DOHH2 (cell line): ENCODE results near the gene LSM7.

Experiments
- H3F3A ChIP-seq: fragments of 200-600 bp; sonication (generic), shearing (Covaris generic); 2 replicates; pipeline ENCODE4 v1.6.0; 2016; ENCODE audit warnings: antibody characterized with exemption, mild to moderate bottlenecking; ENCODE audit not compliant: control insufficient read depth, insufficient read depth
- H3K27ac ChIP-seq: fragments of 200-600 bp; sonication (generic); 2 replicates; pipeline ENCODE4 v1.5.1; 2014; ENCODE audit warnings: low read depth, mild to moderate bottlenecking, low read length, moderate library complexity
- H3K27me3 ChIP-seq: fragments of 200-600 bp; sonication (generic); 2 replicates; pipeline ENCODE4 v1.6.1; 2014; ENCODE audit warnings: mild to moderate bottlenecking, low read length, mixed read lengths; ENCODE audit not compliant: control insufficient read depth
- H3K36me3 ChIP-seq: fragments of 200-600 bp; sonication (generic); 2 replicates; pipeline ENCODE4 v1.6.1; 2014; ENCODE audit warnings: mild to moderate bottlenecking, low read length, moderate library complexity, mixed read lengths; ENCODE audit not compliant: control insufficient read depth
- H3K4me1 ChIP-seq: fragments of 200-600 bp; sonication (generic); 2 replicates; pipeline ENCODE4 v1.6.1; 2014; ENCODE audit warnings: mild to moderate bottlenecking, low read length, mixed read lengths; ENCODE audit not compliant: control insufficient read depth
- H3K4me2 ChIP-seq: fragments of 200-600 bp; sonication (generic); 2 replicates; pipeline ENCODE4 v1.6.0; 2014; ENCODE audit warnings: mild to moderate bottlenecking, low read length, moderate library complexity
- H3K4me3 ChIP-seq: fragments of 200-600 bp; sonication (generic); 2 replicates; pipeline ENCODE4 v1.5.1; 2014; ENCODE audit warnings: mild to moderate bottlenecking, low read length, mixed read lengths
- H3K79me2 ChIP-seq: fragments of 200-600 bp; sonication (generic); 2 replicates; pipeline ENCODE4 v1.6.1; 2014; ENCODE audit warnings: mild to moderate bottlenecking, low read length, mixed read lengths; ENCODE audit not compliant: control insufficient read depth
- H3K9me2 ChIP-seq: fragments of 200-600 bp; sonication (generic); replicated peaks from 2 replicates; pipeline ENCODE4 v1.6.1; 2014; ENCODE audit warnings: mild to moderate bottlenecking, low read length, mixed read lengths; ENCODE audit not compliant: control insufficient read depth
- H3K9me3 ChIP-seq: fragments of 200-600 bp; sonication (generic); 2 replicates; pipeline ENCODE4 v1.6.1; 2014; ENCODE audit warnings: antibody characterized with exemption, low read length, mixed read lengths; ENCODE audit not compliant: control insufficient read depth, insufficient read depth
- H4K20me1 ChIP-seq: fragments of 200-600 bp; sonication (generic); 2 replicates; pipeline ENCODE4 v1.6.0; 2014; ENCODE audit warnings: low read depth, mild to moderate bottlenecking, antibody characterized with exemption, low read length, moderate library complexity; ENCODE audit not compliant: control insufficient read depth, insufficient read depth
- CTCF ChIP-seq: fragments of 200-600 bp; sonication (generic); IDR thresholded peaks from one replicate; pipeline ENCODE4 v1.5.1; 2014; ENCODE audit warnings: antibody characterized with exemption, mild to moderate bottlenecking, low read depth, low read length; ENCODE audit not compliant: poor library complexity, severe bottlenecking
- EZH2phosphoT487 ChIP-seq: fragments of 200-600 bp; sonication (generic); IDR thresholded peaks from 2 replicates; pipeline ENCODE4 v1.6.1; 2017; ENCODE audit warnings: borderline replicate concordance, mild to moderate bottlenecking, antibody characterized with exemption, low read length, moderate library complexity, mixed read lengths

LSM7 gene

GRCh38 chr19:2274185-2274711 is 54.1 kb downstream of the LSM7 start:
- Histone ChIP-seq H3K4me1 (peaks cover 22% of the 10 kb centered on the region), H3F3A (peaks cover 35% of the 10 kb centered on the region), H4K20me1 (peaks cover 24% of the 10 kb centered on the region), H3K4me2 (peak overlapping the region; percentile 99), H3K27me3 (no peaks in the 10 kb centered on the region), H3K79me2 (peaks cover 54% of the 10 kb centered on the region), H3K36me3 (peaks cover 57% of the 10 kb centered on the region), H3K27ac (0 out of 2 replicates have a peak overlapping the region, but pooled peaks have one; percentile 13), H3K9me2 (no peaks in the 10 kb centered on the region), H3K4me3 (peak overlapping the region; percentile 86), H3K9me3 (no peaks in the 10 kb centered on the region)
- no peak for TF ChIP-seq EZH2phosphoT487
- no peak for TF ChIP-seq CTCF

- peak overlapping the region; percentile 99 for H3K4me2 ChIP-seq
- H4K20me1 ChIP-seq = peaks cover 24% of the 10 kb centered on the region
- H3F3A ChIP-seq = peaks cover 37% of the 10 kb centered on the region
- TF ChIP-seq CTCF = peak; percentile 97
- no peak for TF ChIP-seq EZH2phosphoT487
- H3K9me2 ChIP-seq = no peaks in the 10 kb centered on the region
- H3K36me3 ChIP-seq = peaks cover 57% of the 10 kb centered on the region
- H3K27ac ChIP-seq = peak overlapping the region; percentile 85
- H3K9me3 ChIP-seq = no peaks in the 10 kb centered on the region
- peaks cover 58% of the 10 kb centered on the region for H3K79me2 ChIP-seq
- no peaks in the 10 kb centered on the region for H3K27me3 ChIP-seq
- peaks cover 25% of the 10 kb centered on the region for H3K4me1 ChIP-seq
- H3K4me3 ChIP-seq = peak overlapping the region; percentile 86
Measured at GRCh38 chr19:2273356-2274184, 54.8 kb downstream of the LSM7 start.
